B cell (primary cell): ENCODE data around the gene GJE1.

Experiments
- EZH2 ChIP-seq: IDR thresholded peaks from 2 replicates; pipeline ENCODE4 v1.6.1; 2012; ENCODE audit warnings: borderline replicate concordance, low read depth, mild to moderate bottlenecking, moderate library complexity, low read length; ENCODE audit not compliant: insufficient read depth, poor library complexity, severe bottlenecking
- TF ChIP-seq, protein P1 (sequence below): fragments of 200-600 bp; IDR thresholded peaks from one replicate; pipeline ENCODE4 v1.8.0; 2022; ENCODE audit warnings: antibody characterized with exemption, mild to moderate bottlenecking

DNA sequence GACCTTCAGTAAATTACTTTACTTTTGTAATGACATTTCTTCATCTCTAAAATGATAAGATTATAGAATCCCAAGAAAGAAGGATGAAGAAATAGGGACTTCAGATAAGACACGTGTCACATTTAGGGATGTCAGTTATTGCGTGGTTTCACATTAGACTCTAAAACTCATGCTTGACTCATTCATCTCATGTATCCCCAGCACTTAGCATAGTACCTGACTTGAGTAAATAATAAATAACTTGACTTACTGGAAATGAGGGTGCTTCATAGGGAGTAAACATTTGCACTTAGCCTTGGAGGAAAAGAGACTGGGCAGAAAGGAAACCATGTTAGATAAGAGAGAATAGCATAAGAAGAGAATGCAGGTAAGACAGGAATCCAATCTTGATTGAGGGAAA is 51.6 kb downstream of the GJE1 start:
- TF ChIP-seq, protein P1, sequence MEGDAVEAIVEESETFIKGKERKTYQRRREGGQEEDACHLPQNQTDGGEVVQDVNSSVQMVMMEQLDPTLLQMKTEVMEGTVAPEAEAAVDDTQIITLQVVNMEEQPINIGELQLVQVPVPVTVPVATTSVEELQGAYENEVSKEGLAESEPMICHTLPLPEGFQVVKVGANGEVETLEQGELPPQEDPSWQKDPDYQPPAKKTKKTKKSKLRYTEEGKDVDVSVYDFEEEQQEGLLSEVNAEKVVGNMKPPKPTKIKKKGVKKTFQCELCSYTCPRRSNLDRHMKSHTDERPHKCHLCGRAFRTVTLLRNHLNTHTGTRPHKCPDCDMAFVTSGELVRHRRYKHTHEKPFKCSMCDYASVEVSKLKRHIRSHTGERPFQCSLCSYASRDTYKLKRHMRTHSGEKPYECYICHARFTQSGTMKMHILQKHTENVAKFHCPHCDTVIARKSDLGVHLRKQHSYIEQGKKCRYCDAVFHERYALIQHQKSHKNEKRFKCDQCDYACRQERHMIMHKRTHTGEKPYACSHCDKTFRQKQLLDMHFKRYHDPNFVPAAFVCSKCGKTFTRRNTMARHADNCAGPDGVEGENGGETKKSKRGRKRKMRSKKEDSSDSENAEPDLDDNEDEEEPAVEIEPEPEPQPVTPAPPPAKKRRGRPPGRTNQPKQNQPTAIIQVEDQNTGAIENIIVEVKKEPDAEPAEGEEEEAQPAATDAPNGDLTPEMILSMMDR, result no peak
- no peak for TF ChIP-seq EZH2
